OCI-LY1 (cell line): ENCODE data around the gene DENND1B.

Source experiments
- H2AFZ ChIP-seq: fragments of 200-600 bp; sonication (generic), shearing (Covaris generic); 2 replicates; pipeline ENCODE4 v1.6.0; 2014; ENCODE audit warnings: antibody characterized with exemption, mild to moderate bottlenecking, low read length
- H3F3A ChIP-seq: fragments of 200-600 bp; sonication (generic), shearing (Covaris generic); 2 replicates; pipeline ENCODE4 v1.6.0; 2014; ENCODE audit warnings: mild to moderate bottlenecking, antibody characterized with exemption, low read length, moderate library complexity; ENCODE audit not compliant: insufficient read depth
- H3K27ac ChIP-seq: fragments of 200-600 bp; sonication (generic); 2 replicates; pipeline ENCODE4 v1.5.1; 2014; ENCODE audit warnings: low read length, mixed run types, mild to moderate bottlenecking, low read depth; ENCODE audit not compliant: poor library complexity, severe bottlenecking
- H3K27me3 ChIP-seq: fragments of 200-600 bp; sonication (generic); 2 replicates; pipeline ENCODE4 v1.6.0; 2014; ENCODE audit warnings: antibody characterized with exemption, mild to moderate bottlenecking, low read length, moderate library complexity; ENCODE audit not compliant: insufficient read depth
- H3K36me3 ChIP-seq: fragments of 200-600 bp; sonication (generic); 2 replicates; pipeline ENCODE4 v1.6.1; 2014; ENCODE audit warnings: mild to moderate bottlenecking, antibody characterized with exemption, low read length, moderate library complexity, mixed read lengths; ENCODE audit not compliant: insufficient read depth
- H3K4me1 ChIP-seq: fragments of 200-600 bp; sonication (generic); 2 replicates; pipeline ENCODE4 v1.5.1; 2014; ENCODE audit warnings: mild to moderate bottlenecking, low read length, moderate library complexity; ENCODE audit not compliant: insufficient read depth, severe bottlenecking
- H3K4me2 ChIP-seq: fragments of 200-600 bp; sonication (generic), shearing (Covaris generic); 2 replicates; pipeline ENCODE4 v1.6.1; 2014; ENCODE audit warnings: low read length
- H3K4me3 ChIP-seq: fragments of 200-600 bp; sonication (generic); 2 replicates; pipeline ENCODE4 v1.5.1; 2014; ENCODE audit warnings: low read length, low read depth, mild to moderate bottlenecking, mixed read lengths; ENCODE audit not compliant: poor library complexity, severe bottlenecking
- H3K79me2 ChIP-seq: fragments of 200-600 bp; shearing (Covaris generic); 2 replicates; pipeline ENCODE4 v1.6.1; 2016; ENCODE audit warnings: mixed run types, low read length, mixed read lengths; ENCODE audit not compliant: insufficient read depth
- H3K9ac ChIP-seq: fragments of 200-600 bp; sonication (generic), shearing (Covaris generic); 2 replicates; pipeline ENCODE4 v1.6.1; 2014; ENCODE audit warnings: mild to moderate bottlenecking, low read length, mixed read lengths
- H3K9me2 ChIP-seq: fragments of 200-600 bp; sonication (generic), shearing (Covaris generic); 2 replicates; pipeline ENCODE4 v1.6.1; 2014; ENCODE audit warnings: low read depth, mild to moderate bottlenecking, low read length, mixed read lengths
- H3K9me3 ChIP-seq: fragments of 200-600 bp; shearing (Covaris generic); 2 replicates; pipeline ENCODE4 v1.6.1; 2014; ENCODE audit warnings: low read length, mixed read lengths
- H4K20me1 ChIP-seq: fragments of 200-600 bp; sonication (generic), shearing (Covaris generic); 2 replicates; pipeline ENCODE4 v1.6.0; 2016; ENCODE audit warnings: mild to moderate bottlenecking, low read length; ENCODE audit not compliant: insufficient read depth
- EZH2 ChIP-seq: fragments of 200-600 bp; sonication (generic), shearing (Covaris generic); IDR thresholded peaks from 2 replicates; pipeline ENCODE4 v1.8.0; 2017; ENCODE audit warnings: borderline replicate concordance, mixed run types, mild to moderate bottlenecking, antibody characterized with exemption, low read length, moderate library complexity, mixed read lengths
- TF ChIP-seq, protein P1 (sequence below): fragments of 200-600 bp; sonication (generic), shearing (Covaris generic); IDR thresholded peaks from 2 replicates; pipeline ENCODE4 v1.5.1; 2017; ENCODE audit warnings: mild to moderate bottlenecking, antibody characterized with exemption, low read length, moderate library complexity, mixed read lengths

DENND1B gene

DNA sequence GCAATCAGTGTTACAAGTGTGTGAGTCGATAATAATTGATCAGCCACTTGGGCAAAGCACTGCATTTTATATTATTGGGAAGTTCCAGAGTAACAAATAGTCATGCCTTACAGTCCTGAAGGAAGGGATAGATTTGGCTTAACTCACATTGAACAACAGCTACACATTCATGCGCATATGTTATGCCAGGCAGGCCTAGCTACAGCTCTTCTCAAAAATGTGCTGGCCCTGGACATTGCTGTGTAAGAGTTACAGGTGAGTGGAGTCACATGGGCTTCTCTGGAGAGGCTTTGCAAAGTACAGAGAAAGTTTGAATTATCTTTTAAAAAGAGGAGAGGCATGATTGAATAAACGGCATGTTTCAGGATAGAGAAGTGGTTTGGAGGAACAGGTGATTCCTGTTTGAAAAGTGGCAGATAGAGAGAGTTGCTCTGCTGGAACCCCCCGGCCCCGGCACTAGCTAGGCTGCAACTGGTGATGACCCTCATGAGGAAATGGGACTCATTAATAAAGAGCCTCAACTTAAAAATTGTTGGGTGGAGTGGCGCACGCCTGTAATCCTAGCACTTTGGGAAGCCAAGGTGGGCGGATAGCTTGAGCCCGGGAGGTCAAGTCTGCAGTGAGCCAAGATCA lies 306.6 kb downstream of the DENND1B start:
- no peak overlapping the region for H3K4me2 ChIP-seq
- H3K27ac ChIP-seq, result no peak overlapping the region
- H3K79me2 ChIP-seq, result no peaks in the 10 kb centered on the region
- no peak overlapping the region for H3K4me3 ChIP-seq
- no peaks in the 10 kb centered on the region for H3K9me2 ChIP-seq
- no peak overlapping the region for H3K9ac ChIP-seq
- H2AFZ ChIP-seq, result no peak overlapping the region
- no peaks in the 10 kb centered on the region for H3K27me3 ChIP-seq
- no peaks in the 10 kb centered on the region for H3K36me3 ChIP-seq
- H3K9me3 ChIP-seq, result no peaks in the 10 kb centered on the region
- H3K4me1 ChIP-seq, result no peaks in the 10 kb centered on the region
- no peaks in the 10 kb centered on the region for H4K20me1 ChIP-seq
- no peaks in the 10 kb centered on the region for H3F3A ChIP-seq
- TF ChIP-seq EZH2, result no peak
- TF ChIP-seq, protein P1, sequence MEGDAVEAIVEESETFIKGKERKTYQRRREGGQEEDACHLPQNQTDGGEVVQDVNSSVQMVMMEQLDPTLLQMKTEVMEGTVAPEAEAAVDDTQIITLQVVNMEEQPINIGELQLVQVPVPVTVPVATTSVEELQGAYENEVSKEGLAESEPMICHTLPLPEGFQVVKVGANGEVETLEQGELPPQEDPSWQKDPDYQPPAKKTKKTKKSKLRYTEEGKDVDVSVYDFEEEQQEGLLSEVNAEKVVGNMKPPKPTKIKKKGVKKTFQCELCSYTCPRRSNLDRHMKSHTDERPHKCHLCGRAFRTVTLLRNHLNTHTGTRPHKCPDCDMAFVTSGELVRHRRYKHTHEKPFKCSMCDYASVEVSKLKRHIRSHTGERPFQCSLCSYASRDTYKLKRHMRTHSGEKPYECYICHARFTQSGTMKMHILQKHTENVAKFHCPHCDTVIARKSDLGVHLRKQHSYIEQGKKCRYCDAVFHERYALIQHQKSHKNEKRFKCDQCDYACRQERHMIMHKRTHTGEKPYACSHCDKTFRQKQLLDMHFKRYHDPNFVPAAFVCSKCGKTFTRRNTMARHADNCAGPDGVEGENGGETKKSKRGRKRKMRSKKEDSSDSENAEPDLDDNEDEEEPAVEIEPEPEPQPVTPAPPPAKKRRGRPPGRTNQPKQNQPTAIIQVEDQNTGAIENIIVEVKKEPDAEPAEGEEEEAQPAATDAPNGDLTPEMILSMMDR, result no peak

DNA sequence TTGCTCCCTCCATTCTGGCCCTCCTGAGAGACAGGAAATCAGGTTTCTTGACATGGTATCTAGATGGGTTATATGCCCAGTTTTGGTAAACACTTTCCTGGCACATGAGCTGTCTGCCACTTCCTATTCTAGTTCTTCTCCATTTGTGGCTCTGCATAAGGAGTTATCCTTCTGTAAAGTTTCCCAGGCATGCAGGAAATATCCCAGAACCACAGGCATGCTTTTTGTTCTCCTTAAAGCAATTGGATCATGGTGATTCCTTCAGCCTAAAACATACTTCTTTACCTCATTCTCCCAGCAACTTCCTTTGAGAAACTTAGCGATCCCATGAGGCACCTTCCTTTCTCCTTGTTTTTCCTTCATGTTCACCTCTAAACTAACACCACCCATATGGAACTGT lies 307.4 kb downstream of the DENND1B start:
- no peaks in the 10 kb centered on the region for H3K79me2 ChIP-seq
- no peak overlapping the region for H3K4me2 ChIP-seq
- no peaks in the 10 kb centered on the region for H3K9me3 ChIP-seq

DNA sequence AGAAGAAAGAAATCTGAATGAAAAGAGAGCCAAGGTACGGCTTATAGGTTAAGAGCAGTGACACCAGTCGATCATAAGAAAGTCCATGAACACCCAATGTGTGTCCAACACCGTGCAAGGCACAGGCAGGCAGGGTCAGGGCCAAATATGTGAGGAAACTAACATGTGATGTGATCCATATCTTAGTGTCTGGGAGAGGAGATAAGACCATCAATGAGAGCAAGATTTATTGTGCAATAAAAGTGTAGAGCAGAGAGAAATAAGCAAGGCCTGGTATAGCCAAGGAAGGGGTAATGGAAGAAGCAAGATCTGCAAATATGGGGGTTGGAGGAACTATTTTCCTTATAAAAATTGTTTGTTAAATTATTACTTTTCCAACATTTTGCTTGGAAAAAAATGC lies 308.5 kb downstream of the DENND1B start:
- TF ChIP-seq, protein P1, result no peak
- no peak for TF ChIP-seq EZH2
- Histone ChIP-seq H3K4me1 (no peaks in the 10 kb centered on the region), H2AFZ (no peak overlapping the region), H4K20me1 (no peaks in the 10 kb centered on the region), H3K9ac (no peak overlapping the region), H3K36me3 (no peaks in the 10 kb centered on the region), H3K9me2 (no peaks in the 10 kb centered on the region), H3K27me3 (no peaks in the 10 kb centered on the region), H3K4me2 (no peak overlapping the region), H3F3A (no peaks in the 10 kb centered on the region), H3K4me3 (no peak overlapping the region), H3K27ac (no peak overlapping the region), H3K9me3 (no peaks in the 10 kb centered on the region), H3K79me2 (no peaks in the 10 kb centered on the region)

More for the DNA sequence above, 307.4 kb downstream of the DENND1B start:
- Histone ChIP-seq H4K20me1 (no peaks in the 10 kb centered on the region), H3F3A (no peaks in the 10 kb centered on the region), H3K36me3 (no peaks in the 10 kb centered on the region), H3K9ac (no peak overlapping the region), H3K4me1 (no peaks in the 10 kb centered on the region), H3K27me3 (no peaks in the 10 kb centered on the region), H3K9me2 (no peaks in the 10 kb centered on the region), H2AFZ (no peak overlapping the region), H3K27ac (no peak overlapping the region), H3K4me3 (no peak overlapping the region)
- TF ChIP-seq, protein P1, result no peak
- TF ChIP-seq EZH2, result no peak
